ENCODE measurements around the gene RGL2. TPM values are rescaled to one million over a fixed set of nuclear protein-coding genes. Genes with fewer than 3 reads are reported as not detected.

The RGL2 gene
- total and polyA plus RNA-seq, 2 of the 13 experiments (the other 11 are each of a cell fraction or from before 2014, with no cell fraction given), result 22.9 to 47.4 TPM

GRCh38 chr6:33317419-33317668 is 18.6 kb upstream of the RGL2 start:
- Histone ChIP-seq H3K9ac (ENCODE audit: insufficient read depth, low read depth, low read length) (peak overlapping the region; percentile 72; the same call in 1 of the 2 replicates), H2AFZ (ENCODE audit: low read length) (no peak overlapping the region), H3K4me2 (ENCODE audit: low read depth, low read length) (peak overlapping the region; percentile 72), H3K79me2 (ENCODE audit: insufficient read depth, low read length) (peaks cover 31% of the 10 kb centered on the region), H3K4me3 (replicated peaks in 1 of 3; ENCODE audit: insufficient read depth in 1 of 3, low read depth in 2 of 3, low read length in 3 of 3) (peak overlapping the region; percentile 71 to 79 (median 73); a peak in 5 of 6 replicates), H3K9me3 (ENCODE audit: low read length) (no peaks in the 10 kb centered on the region), H3K27ac (ENCODE audit: extremely low read length, insufficient read depth, low read length) (peak overlapping the region; percentile 82), H3K27me3 (ENCODE audit: control insufficient read depth in 1 of 2, insufficient read depth in 2 of 2, low read length in 2 of 2) (no peaks in the 10 kb centered on the region; a peak in 2 of 5 replicates), H4K20me1 (ENCODE audit: insufficient read depth, low read length) (peaks cover 3% of the 10 kb centered on the region; the same call in 1 of the 2 replicates), H3K4me1 (ENCODE audit: insufficient read depth, low read length) (peaks cover 56% of the 10 kb centered on the region), H3K36me3 (replicated peaks in 1 of 2; ENCODE audit: control insufficient read depth in 1 of 2, insufficient read depth in 2 of 2, low read length in 2 of 2) (peaks cover 5 to 31% of the 10 kb centered on the region in 2 experiments)
- ChIA-PET CTCF (ENCODE audit: low intra/inter-chr PET ratio, low total read pairs) (no interaction called here), POLR2A (interaction anchor here (0.5 to 3.9 kb wide), 27 partner anchors 8 to 1122 kb away, joined by 3 to 57 read pairs (median 6); partner anchors contain the start of genes B3GALT4, CUTA, PFDN6 and PHF1)
- in situ Hi-C loops (cut with HindIII; ENCODE audit: extremely low pct_ligation_motif_present, low pct_unique_long_range_greater_than_20kb) (no loop called here), intact Hi-C loops (cut with micrococcal nuclease; ENCODE audit: unreplicated experiment) (no loop called here)
- DNase-seq (ENCODE audit: low spot score) (no peak), ATAC-seq (no peak), FAIRE-seq (no peak)
- TF ChIP-seq ZNF30 (CRISPR knock-in tag; IDR thresholded peaks at IDR 0.05) (no peak), STAT5B (CRISPR knock-in tag; IDR thresholded peaks at IDR 0.05) (no peak), HIC2 (CRISPR knock-in tag; IDR thresholded peaks at IDR 0.05; ENCODE audit: low read depth) (no peak), FOXK1 (CRISPR knock-in tag; IDR thresholded peaks at IDR 0.05; ENCODE audit: borderline replicate concordance, low read depth) (no peak), ATRX (CRISPR knock-in tag; IDR thresholded peaks at IDR 0.05; ENCODE audit: borderline replicate concordance) (no peak), PLRG1 (conservative IDR thresholded peaks at IDR 0.05) (no peak), TFDP2 (CRISPR knock-in tag; IDR thresholded peaks at IDR 0.05) (no peak), FOXO1 (CRISPR knock-in tag; IDR thresholded peaks at IDR 0.05) (no peak), DMAP1 (CRISPR knock-in tag; IDR thresholded peaks at IDR 0.05) (no peak), ZNF230 (CRISPR knock-in tag; IDR thresholded peaks at IDR 0.05) (0 out of 2 replicates have a peak, but pooled peaks have one; percentile 13), FOXP1 (IDR thresholded peaks at IDR 0.05) (no peak), FOXP1 (CRISPR knock-in tag; IDR thresholded peaks at IDR 0.05) (no peak), KAT8 (CRISPR knock-in tag; IDR thresholded peaks at IDR 0.05) (no peak), ZNF597 (CRISPR knock-in tag; IDR thresholded peaks at IDR 0.05) (no peak), PATZ1 (CRISPR knock-in tag; IDR thresholded peaks at IDR 0.05) (0 out of 2 replicates have a peak, but pooled peaks have one; percentile 27), KMT2B (CRISPR knock-in tag; IDR thresholded peaks at IDR 0.05) (no peak), PITX1 (CRISPR knock-in tag; IDR thresholded peaks at IDR 0.05) (no peak), NFIB (CRISPR knock-in tag; IDR thresholded peaks at IDR 0.05; ENCODE audit: borderline replicate concordance) (no peak), RFXANK (CRISPR knock-in tag; IDR thresholded peaks at IDR 0.05) (no peak)
- 2% methylated on average over 27 of the region's 27 CpGs for WGBS (ENCODE audit: low lambda C conversion rate)
- no TSS peak for BruUV-seq (replicated peaks)

Measured in HepG2 (cell line).